Vagina (tissue), 2 donors: ENCODE measurements around the gene VAV1. TPM values are rescaled to one million over a fixed set of nuclear protein-coding genes. Genes with fewer than 3 reads are reported as not detected.

Experiments used
- DNase-seq, 2 donors: peaks; one replicate each; pipeline ENCODE4 v3.0.0-alpha.2; 2017; ENCODE audit errors: extremely low spot score in 2 of 2
- H3K27ac ChIP-seq: fragments of 200-600 bp; sonication (generic); one replicate; pipeline ENCODE4 v1.5.1; 2019
- H3K27me3 ChIP-seq: fragments of 200-600 bp; sonication (generic); one replicate; pipeline ENCODE4 v1.5.1; 2019
- H3K36me3 ChIP-seq, 2 donors: fragments of 200-600 bp; sonication (generic); one replicate each; pipeline ENCODE4 v1.5.1; 2017 to 2019
- H3K4me1 ChIP-seq: fragments of 200-600 bp; sonication (generic); one replicate; pipeline ENCODE4 v1.5.1; 2019
- H3K4me3 ChIP-seq, 2 donors: fragments of 200-600 bp; sonication (generic); 1 replicate in 1 of 2; 2 replicates in 1 of 2; pipeline ENCODE4 v1.5.1; 2016 to 2019
- H3K9me3 ChIP-seq: fragments of 200-600 bp; sonication (generic); one replicate; pipeline ENCODE4 v1.5.1; 2019
- POLR2A ChIP-seq, 2 donors: fragments of 450-650 bp; IDR thresholded peaks; one replicate each; pipeline ENCODE4 v1.6.1; 2017; ENCODE audit warnings: antibody characterized with exemption in 2 of 2, mild to moderate bottlenecking in 2 of 2, moderate library complexity in 2 of 2
- POLR2AphosphoS5 ChIP-seq, 2 donors: sonication (generic); formaldehyde crosslinking; IDR thresholded peaks; one replicate each; pipeline ENCODE4 v1.9.0; 2017; ENCODE audit warnings: antibody characterized with exemption in 2 of 2, mild to moderate bottlenecking in 2 of 2, low read depth in 1 of 2; ENCODE audit not compliant: insufficient read depth in 1 of 2
- intact Hi-C: fragments of 100-400 bp; cut with DNase I; formaldehyde crosslinking; loops from one replicate; pipeline ENCODE4 v1.15.1; 2023
- total RNA-seq: library from RNA; depleted of rRNA; stranded (reverse); fragments of >200 nt; gene quantifications from one replicate; pipeline ENCODE4 v1.2.3, GENCODE V29; 2016
- TF ChIP-seq, protein P1 (sequence below), 3 experiments: fragments of 450-650 bp in 2 of 3; fragments of 200-600 bp in 1 of 3; sonication (generic) in 1 of 3; IDR thresholded peaks; one replicate each; pipeline ENCODE4 v1.5.1; 2017 to 2019; ENCODE audit warnings: antibody characterized with exemption in 3 of 3, mild to moderate bottlenecking in 2 of 3, moderate library complexity in 2 of 3

VAV1 gene
- total RNA-seq, 1 donor from 2014 or later = 5.9 TPM

DNA sequence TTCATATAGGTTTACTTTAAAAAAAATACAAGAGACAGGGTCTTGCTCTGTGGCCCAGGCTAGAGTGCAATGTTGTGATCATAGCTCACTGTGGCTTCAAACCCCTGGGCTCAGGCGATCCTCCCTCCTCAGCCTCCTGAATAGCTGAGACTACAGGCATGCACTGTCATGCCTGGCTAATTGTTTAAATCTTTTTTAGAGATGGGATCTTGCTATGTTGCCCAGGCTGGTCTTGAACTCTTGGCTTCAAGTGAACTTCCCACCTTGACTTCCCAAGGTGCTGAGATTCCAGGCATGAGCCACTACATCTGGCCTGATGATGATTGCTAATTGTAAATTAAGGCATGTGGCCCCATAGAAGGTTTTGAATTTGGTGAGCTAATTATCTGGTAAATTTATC, 79.5 kb downstream of the VAV1 start:
- Histone ChIP-seq H3K4me1 (no peaks in the 10 kb centered on the region), H3K4me3 (no peak overlapping the region), H3K9me3 (no peaks in the 10 kb centered on the region), H3K27ac (no peak overlapping the region), H3K27me3 (no peaks in the 10 kb centered on the region), H3K36me3 (no peaks in the 10 kb centered on the region)
- no peak for DNase-seq
- intact Hi-C loops = loop anchor here (5.0 kb wide), 1 partner anchor 220 kb away; no protein-coding TSS in a partner anchor
- TF ChIP-seq, protein P1, sequence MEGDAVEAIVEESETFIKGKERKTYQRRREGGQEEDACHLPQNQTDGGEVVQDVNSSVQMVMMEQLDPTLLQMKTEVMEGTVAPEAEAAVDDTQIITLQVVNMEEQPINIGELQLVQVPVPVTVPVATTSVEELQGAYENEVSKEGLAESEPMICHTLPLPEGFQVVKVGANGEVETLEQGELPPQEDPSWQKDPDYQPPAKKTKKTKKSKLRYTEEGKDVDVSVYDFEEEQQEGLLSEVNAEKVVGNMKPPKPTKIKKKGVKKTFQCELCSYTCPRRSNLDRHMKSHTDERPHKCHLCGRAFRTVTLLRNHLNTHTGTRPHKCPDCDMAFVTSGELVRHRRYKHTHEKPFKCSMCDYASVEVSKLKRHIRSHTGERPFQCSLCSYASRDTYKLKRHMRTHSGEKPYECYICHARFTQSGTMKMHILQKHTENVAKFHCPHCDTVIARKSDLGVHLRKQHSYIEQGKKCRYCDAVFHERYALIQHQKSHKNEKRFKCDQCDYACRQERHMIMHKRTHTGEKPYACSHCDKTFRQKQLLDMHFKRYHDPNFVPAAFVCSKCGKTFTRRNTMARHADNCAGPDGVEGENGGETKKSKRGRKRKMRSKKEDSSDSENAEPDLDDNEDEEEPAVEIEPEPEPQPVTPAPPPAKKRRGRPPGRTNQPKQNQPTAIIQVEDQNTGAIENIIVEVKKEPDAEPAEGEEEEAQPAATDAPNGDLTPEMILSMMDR (IDR thresholded peaks at IDR 0.05) = no peak
- TF ChIP-seq POLR2A (IDR thresholded peaks at IDR 0.05) (no peak), POLR2AphosphoS5 (IDR thresholded peaks at IDR 0.05; ENCODE audit: insufficient read depth in 1 of 2, low read depth in 1 of 2) (no peak)

DNA sequence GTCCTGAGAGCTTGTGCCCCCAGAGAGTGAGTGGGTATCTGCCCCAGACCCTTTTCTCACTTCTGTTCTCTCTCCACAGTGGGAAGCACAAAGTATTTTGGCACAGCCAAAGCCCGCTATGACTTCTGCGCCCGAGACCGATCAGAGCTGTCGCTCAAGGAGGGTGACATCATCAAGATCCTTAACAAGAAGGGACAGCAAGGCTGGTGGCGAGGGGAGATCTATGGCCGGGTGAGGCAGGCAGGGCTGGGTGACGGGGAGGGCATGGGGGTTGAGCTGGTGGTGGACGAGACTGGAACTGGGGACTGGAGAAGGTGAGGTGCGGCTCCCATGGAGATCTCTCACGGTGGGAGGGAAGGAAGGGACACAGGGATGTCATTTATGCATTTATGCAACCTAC, 81.4 kb downstream of the VAV1 start:
- H3K9me3 ChIP-seq = no peaks in the 10 kb centered on the region
- no peaks in the 10 kb centered on the region for H3K36me3 ChIP-seq
- no peaks in the 10 kb centered on the region for H3K27me3 ChIP-seq
- no peak overlapping the region for H3K27ac ChIP-seq
- intact Hi-C loops = loop anchor here (5.0 kb wide), 1 partner anchor 222 kb away; no protein-coding TSS in a partner anchor
- no peak for DNase-seq
- H3K4me1 ChIP-seq = no peaks in the 10 kb centered on the region
- TF ChIP-seq POLR2A (IDR thresholded peaks at IDR 0.05) (no peak), POLR2AphosphoS5 (IDR thresholded peaks at IDR 0.05; ENCODE audit: insufficient read depth in 1 of 2, low read depth in 1 of 2) (no peak)
- TF ChIP-seq, protein P1 (IDR thresholded peaks at IDR 0.05) = no peak
- H3K4me3 ChIP-seq = no peak overlapping the region

DNA sequence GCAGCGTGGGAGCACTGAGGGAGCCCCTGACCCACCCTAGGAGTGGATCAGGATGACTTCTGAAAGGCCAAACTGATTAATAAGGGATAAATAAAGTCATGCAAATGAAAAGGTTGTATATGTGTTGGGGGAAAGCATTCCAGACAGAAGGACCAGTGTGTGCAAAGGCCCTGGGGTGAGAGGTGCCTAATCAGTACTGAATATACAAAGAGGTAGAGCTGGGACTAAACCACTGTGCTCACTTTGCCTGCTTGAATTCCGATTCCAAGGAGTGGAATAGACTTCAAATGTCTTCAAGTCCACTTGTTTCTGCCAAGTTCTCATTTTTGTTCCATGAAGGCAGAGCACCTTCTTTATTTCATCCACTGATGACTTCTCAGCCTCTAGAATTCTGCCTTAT, 82.2 kb downstream of the VAV1 start:
- Histone ChIP-seq H3K4me1 (no peaks in the 10 kb centered on the region), H3K27me3 (no peaks in the 10 kb centered on the region), H3K9me3 (no peaks in the 10 kb centered on the region), H3K36me3 (no peaks in the 10 kb centered on the region), H3K4me3 (no peak overlapping the region), H3K27ac (no peak overlapping the region)
- TF ChIP-seq, protein P1 (IDR thresholded peaks at IDR 0.05) = no peak
- TF ChIP-seq POLR2A (IDR thresholded peaks at IDR 0.05) (no peak), POLR2AphosphoS5 (IDR thresholded peaks at IDR 0.05; ENCODE audit: insufficient read depth in 1 of 2, low read depth in 1 of 2) (no peak)
- DNase-seq = no peak
- intact Hi-C loops = loop anchor here (5.0 kb wide), 1 partner anchor 222 kb away; no protein-coding TSS in a partner anchor

DNA sequence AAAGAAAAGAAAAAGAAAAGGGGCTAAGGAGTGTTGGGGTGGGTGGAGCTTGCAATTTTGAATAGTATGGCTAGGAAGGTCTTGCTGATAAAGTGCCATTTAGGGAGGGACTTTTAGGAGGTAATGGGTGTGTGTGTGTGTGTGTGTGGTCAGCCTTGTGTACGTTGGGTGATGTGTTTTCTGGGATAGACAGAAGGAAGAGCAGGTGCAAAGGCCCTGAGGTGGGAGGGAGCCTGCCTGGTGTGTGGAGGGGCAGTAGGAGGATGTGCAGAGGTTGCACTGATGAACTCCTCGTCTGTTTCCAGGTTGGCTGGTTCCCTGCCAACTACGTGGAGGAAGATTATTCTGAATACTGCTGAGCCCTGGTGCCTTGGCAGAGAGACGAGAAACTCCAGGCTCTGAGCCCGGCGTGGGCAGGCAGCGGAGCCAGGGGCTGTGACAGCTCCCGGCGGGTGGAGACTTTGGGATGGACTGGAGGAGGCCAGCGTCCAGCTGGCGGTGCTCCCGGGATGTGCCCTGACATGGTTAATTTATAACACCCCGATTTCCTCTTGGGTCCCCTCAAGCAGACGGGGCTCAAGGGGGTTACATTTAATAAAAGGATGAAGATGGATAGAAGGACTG, 84.4 kb downstream of the VAV1 start:
- Histone ChIP-seq H3K4me1 (no peaks in the 10 kb centered on the region), H3K27ac (no peak overlapping the region), H3K9me3 (no peaks in the 10 kb centered on the region), H3K27me3 (no peaks in the 10 kb centered on the region), H3K36me3 (no peaks in the 10 kb centered on the region), H3K4me3 (no peak overlapping the region)
- DNase-seq = no peak
- intact Hi-C loops = no loop called here
- TF ChIP-seq POLR2AphosphoS5 (IDR thresholded peaks at IDR 0.05; ENCODE audit: insufficient read depth in 1 of 2, low read depth in 1 of 2) (no peak), POLR2A (IDR thresholded peaks at IDR 0.05) (no peak)
- TF ChIP-seq, protein P1 (IDR thresholded peaks at IDR 0.05) = no peak

DNA sequence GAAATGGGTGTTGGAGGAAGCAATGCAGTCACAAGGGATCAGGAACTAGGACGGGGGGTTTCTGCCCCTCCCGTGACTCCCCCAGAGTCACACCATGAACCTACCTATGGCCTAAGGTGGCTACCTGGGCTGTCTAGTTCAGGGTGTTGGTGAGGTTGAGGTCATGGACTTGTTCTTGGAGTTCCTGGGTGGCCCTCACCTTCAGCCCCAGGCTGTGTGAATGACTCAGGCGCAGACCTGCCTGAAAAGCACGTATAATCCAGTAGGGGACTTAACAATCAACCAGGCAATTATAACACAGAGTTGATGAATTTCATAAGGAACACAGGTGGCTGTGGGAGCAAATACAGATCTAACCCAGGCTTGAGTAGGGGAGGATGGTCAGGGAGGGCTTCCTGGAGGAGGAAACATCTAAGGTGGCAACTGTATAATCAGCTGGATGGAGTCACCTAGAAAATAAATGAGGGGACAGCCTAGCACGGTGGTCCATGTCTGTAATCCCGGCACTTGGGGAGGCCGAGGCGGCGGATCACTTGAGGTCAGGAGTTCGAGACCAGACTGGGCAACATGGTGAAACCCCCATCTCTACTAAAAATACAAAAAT, 89.3 kb downstream of the VAV1 start:
- Histone ChIP-seq H3K9me3 (no peaks in the 10 kb centered on the region), H3K27ac (no peak overlapping the region), H3K4me1 (peaks cover 12% of the 10 kb centered on the region), H3K36me3 (no peaks in the 10 kb centered on the region), H3K27me3 (no peaks in the 10 kb centered on the region), H3K4me3 (no peak overlapping the region)
- DNase-seq = no peak
- TF ChIP-seq POLR2AphosphoS5 (IDR thresholded peaks at IDR 0.05; ENCODE audit: insufficient read depth in 1 of 2, low read depth in 1 of 2) = no peak
- intact Hi-C loops = loop anchor here (10.0 kb wide), 1 partner anchor 127 kb away; the partner anchor contains the start of genes GPR108 and TRIP10
